D721Med (cell line): ENCODE results near the gene OBI1.

Experiments used
- DNase-seq: peaks from one replicate; pipeline ENCODE4 v3.0.0; 2011; ENCODE audit warnings: low spot score; ENCODE audit not compliant: insufficient read length
- FAIRE-seq: peaks from 2 replicates; lab custom pipeline; 2011; peaks lifted over from hg19 to GRCh38; lab: Jason Lieb, UNC
- CTCF ChIP-seq: IDR thresholded peaks from 2 replicates; pipeline ENCODE4 v1.5.1; 2012; ENCODE audit warnings: mild to moderate bottlenecking, control low read depth; ENCODE audit not compliant: insufficient read depth; ENCODE audit errors: missing control alignments

OBI1 gene

GRCh38 chr13:78597602-78597932 is 61.4 kb downstream of the OBI1 start:
- no peak for TF ChIP-seq CTCF
- FAIRE-seq (no peak), DNase-seq (no peak)

GRCh38 chr13:78596736-78597601 is 62.0 kb downstream of the OBI1 start:
- no peak for FAIRE-seq
- TF ChIP-seq CTCF, result no peak

GRCh38 chr13:78596399-78596735 is 62.6 kb downstream of the OBI1 start:
- no peak for DNase-seq
- TF ChIP-seq CTCF, result no peak
- no peak for FAIRE-seq

More at GRCh38 chr13:78596736-78597601, 62.0 kb downstream of the OBI1 start:
- DNase-seq, result no peak

- no peak for TF ChIP-seq CTCF
- no peak for DNase-seq
- no peak for FAIRE-seq
Measured at GRCh38 chr13:78595495-78596398, 63.2 kb downstream of the OBI1 start.

- no peak for TF ChIP-seq CTCF
- no peak for FAIRE-seq
- no peak for DNase-seq
Measured at GRCh38 chr13:78594456-78594975, 64.4 kb downstream of the OBI1 start.

GRCh38 chr13:78593652-78594455 is 65.1 kb downstream of the OBI1 start:
- TF ChIP-seq CTCF, result no peak
- no peak for FAIRE-seq

More at GRCh38 chr13:78593652-78594455, 65.1 kb downstream of the OBI1 start:
- no peak for DNase-seq
